Stimulated activated CD4-positive, alpha-beta T cell treated with anti-CD3 and anti-CD28 coated beads, Interleukin-4, amount 100 ng/mL, for 24 hours (primary cell): ENCODE results near the gene NPIPA8.
"Not testable (repeated sequence)": the region's sequence is repeated elsewhere in the genome, so short reads cannot be mapped to it uniquely, and the experiment has no call there.

Experiments used
- DNase-seq: peaks from one replicate; pipeline ENCODE4 v3.0.0-alpha.2; 2020

NPIPA8 gene

GRCh38 chr16:18336636-18337035 lies at the start of gene NPIPA8:
Gene NPIPA8 (minus strand): TSS chr16:18336736. CDS start chr16:18332662, 4,074 bp downstream.
- not testable (repeated sequence) for DNase-seq

- not testable (repeated sequence) for DNase-seq
Measured at GRCh38 chr16:18385285-18385684, 48.7 kb upstream of the NPIPA8 start.

GRCh38 chr16:18384869-18385268 lies 48.3 kb upstream of the NPIPA8 start:
- DNase-seq, result not testable (repeated sequence)

- not testable (repeated sequence) for DNase-seq
Measured at GRCh38 chr16:18384098-18384636, 47.6 kb upstream of the NPIPA8 start.

- not testable (repeated sequence) for DNase-seq
Measured at GRCh38 chr16:18382696-18383095, 46.2 kb upstream of the NPIPA8 start.

GRCh38 chr16:18347742-18348141 lies 11.2 kb upstream of the NPIPA8 start:
- not testable (repeated sequence) for DNase-seq

- DNase-seq, result not testable (repeated sequence)
Measured at GRCh38 chr16:18346993-18347392, 10.5 kb upstream of the NPIPA8 start.

- DNase-seq, result not testable (repeated sequence)
Measured at GRCh38 chr16:18344634-18345033, 8.1 kb upstream of the NPIPA8 start.

GRCh38 chr16:18341986-18342385 lies 5.5 kb upstream of the NPIPA8 start:
- DNase-seq, result not testable (repeated sequence)

GRCh38 chr16:18341417-18341960 lies 5.0 kb upstream of the NPIPA8 start:
- not testable (repeated sequence) for DNase-seq

GRCh38 chr16:18339210-18339609 lies 2.7 kb upstream of the NPIPA8 start:
- not testable (repeated sequence) for DNase-seq

- DNase-seq, result not testable (repeated sequence)
Measured at GRCh38 chr16:18311811-18312210, 24.7 kb downstream of the NPIPA8 start.

- not testable (repeated sequence) for DNase-seq
Measured at GRCh38 chr16:18309159-18309558, 27.4 kb downstream of the NPIPA8 start.

GRCh38 chr16:18307241-18307640 lies 29.3 kb downstream of the NPIPA8 start:
- not testable (repeated sequence) for DNase-seq

GRCh38 chr16:18306066-18306465 lies 30.5 kb downstream of the NPIPA8 start:
- DNase-seq, result not testable (repeated sequence)

- DNase-seq, result not testable (repeated sequence)
Measured at GRCh38 chr16:18303059-18303706, 33.4 kb downstream of the NPIPA8 start.

GRCh38 chr16:18297714-18298113 lies 38.8 kb downstream of the NPIPA8 start:
- DNase-seq, result not testable (repeated sequence)

- not testable (repeated sequence) for DNase-seq
Measured at GRCh38 chr16:18296931-18297330, 39.6 kb downstream of the NPIPA8 start.

- not testable (repeated sequence) for DNase-seq
Measured at GRCh38 chr16:18294371-18294770, 42.2 kb downstream of the NPIPA8 start.

- not testable (repeated sequence) for DNase-seq
Measured at GRCh38 chr16:18293337-18293956, 43.1 kb downstream of the NPIPA8 start.

GRCh38 chr16:18290959-18291358 lies 45.6 kb downstream of the NPIPA8 start:
- not testable (repeated sequence) for DNase-seq

- DNase-seq, result not testable (repeated sequence)
Measured at GRCh38 chr16:18286342-18286741, 50.2 kb downstream of the NPIPA8 start.

GRCh38 chr16:18280319-18280718 lies 56.2 kb downstream of the NPIPA8 start:
- DNase-seq, result not testable (repeated sequence)

- not testable (repeated sequence) for DNase-seq
Measured at GRCh38 chr16:18276756-18277155, 59.8 kb downstream of the NPIPA8 start.
